COLO668 (cell line): ENCODE measurements around the gene SEPSECS.

Source experiments
- DNase-seq: peaks from one replicate; lab custom pipeline; 2025; ENCODE audit not compliant: unreplicated experiment; lab: John Stamatoyannopoulos, UW

SEPSECS gene

DNA sequence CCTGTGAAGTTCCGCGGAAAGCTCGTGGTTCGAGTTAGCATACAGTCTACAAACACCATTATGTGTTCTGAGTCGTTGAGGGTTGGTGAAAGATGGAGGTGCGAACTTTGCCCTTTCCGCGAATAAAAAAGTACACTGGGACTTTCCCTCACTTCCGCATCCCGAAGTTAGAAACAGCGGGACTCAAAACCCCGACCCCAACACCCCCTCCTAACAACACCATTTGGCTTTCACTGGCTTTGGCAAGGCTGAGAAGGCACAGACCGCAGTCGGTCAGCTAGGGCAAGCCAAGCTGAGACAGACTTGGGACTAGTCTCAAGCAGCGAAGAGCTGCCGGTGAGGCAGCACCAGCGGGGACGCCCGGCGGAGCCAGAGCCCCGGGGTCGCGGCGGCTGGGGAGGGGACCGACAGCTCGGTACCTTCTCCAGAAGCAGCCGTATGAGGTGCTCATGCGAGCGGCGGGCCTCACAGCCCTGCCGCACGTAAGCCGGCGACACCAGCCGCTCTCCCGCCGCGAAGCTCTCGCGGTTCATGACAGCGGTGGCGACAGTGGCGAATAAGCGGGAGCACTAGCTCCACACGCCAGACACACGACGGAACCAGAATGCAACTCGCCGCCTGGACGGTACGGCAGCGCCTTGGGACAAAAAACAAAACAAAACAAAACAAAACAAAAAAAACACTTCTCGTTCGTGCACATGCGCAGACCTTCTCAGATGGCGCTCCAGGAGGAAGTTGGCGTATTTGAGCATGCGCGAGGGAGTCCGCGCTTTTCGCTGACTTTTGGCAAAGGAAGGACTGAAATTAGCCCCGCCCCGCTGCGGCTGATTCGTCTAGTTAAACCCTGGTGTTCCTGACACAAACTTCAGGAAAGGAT lies at the start of gene SEPSECS:
SEPSECS (minus strand) TSS at position 613 of the 877 bp plus-strand sequence; CDS start at position 533, 80 bp downstream.
- peak; percentile 96 for DNase-seq

DNA sequence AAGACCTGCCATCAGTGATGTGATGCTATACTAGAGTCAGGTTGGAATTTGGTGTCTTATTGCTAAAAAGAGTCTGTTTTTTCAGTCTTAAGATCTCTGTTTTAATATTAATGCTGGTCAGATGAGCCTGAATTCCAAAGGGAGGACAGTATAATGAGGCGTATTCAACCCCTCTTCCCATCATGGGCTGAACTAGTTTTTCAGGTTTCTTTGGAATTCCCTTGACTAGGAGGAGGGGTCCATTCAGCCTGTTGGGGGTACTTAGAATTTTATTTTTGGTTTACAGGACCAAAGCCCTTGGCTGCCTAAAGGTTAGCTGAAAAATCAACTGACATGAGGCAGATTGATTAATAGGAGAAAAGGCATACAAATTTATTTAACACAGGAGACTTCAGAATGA lies 49.5 kb upstream of the SEPSECS start:
- DNase-seq, result no peak

DNA sequence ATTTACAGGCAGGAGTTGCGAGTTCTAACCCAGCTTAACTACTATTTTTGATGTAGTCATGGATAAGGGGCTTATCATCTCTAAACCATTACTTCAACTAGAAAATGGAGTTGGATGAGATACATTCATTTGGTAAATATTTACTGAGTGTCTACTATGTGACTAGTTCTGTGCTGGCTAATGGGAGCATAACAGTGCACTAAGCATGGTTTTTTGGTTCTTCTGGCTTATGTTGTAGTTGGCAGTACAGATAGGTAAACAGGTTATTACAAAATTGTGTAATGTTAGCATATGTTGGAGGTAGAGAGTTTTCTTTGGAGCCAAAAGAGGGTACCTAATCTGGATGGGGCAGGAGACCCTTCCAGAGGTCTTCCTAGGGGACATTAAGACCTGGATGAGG lies 47.7 kb upstream of the SEPSECS start:
- DNase-seq, result no peak

DNA sequence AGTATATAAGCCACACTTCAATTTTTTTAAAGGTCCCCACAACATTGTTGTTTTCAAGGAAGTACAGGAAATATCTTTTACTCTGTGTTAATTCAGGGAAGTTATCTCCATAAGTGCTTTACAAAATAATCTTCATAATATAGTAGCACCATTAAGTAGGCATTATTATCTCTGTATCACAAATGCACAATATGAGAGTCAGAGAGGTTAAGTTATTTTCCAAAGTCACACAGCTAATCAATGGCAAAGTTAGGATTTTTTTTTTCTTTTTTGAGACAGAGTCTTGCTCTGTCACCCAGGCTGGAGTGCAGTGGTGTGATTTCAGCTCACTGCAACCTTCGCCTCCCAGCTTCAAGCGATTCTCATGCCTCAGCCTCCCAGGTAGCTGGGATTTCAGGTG lies 38.5 kb upstream of the SEPSECS start:
- DNase-seq, result no peak

DNA sequence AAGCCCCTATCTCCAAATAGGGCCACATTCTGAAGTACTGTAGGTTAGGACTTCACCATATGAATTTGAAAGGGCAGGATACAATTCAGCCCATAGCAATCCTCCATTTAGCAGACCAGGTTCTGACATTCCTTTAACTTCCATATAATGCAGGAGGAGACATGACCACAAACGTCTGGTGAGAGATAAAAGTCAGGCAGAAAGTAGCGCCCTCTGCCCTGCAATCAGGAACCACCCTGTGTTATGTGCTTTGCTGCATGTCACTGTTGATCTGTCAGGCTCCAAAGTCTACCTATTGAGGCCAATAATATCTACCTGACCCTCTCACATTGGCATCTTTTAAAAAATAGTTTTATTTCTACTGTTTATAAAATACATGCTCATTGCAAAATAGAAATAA lies 30.2 kb upstream of the SEPSECS start:
- no peak for DNase-seq

DNA sequence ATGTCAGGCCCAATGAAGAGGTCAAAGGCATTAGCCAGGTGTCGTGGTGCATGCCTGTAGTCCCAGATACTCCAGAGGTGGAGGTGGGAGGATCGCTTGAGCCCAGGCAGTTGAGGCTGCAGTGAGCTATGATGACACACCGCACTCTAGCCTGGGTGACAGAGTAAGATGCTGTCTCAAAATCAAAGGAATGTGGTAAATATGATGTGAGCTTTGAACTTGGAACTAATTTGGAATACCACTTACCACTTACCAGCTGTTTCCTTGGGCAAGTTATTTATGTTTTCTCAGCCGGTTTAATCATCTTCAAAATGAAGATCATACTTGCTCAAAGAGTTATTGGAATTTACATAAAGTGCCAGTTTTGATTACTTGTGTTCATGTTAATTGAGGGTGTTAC lies 23.8 kb upstream of the SEPSECS start:
- no peak for DNase-seq

DNA sequence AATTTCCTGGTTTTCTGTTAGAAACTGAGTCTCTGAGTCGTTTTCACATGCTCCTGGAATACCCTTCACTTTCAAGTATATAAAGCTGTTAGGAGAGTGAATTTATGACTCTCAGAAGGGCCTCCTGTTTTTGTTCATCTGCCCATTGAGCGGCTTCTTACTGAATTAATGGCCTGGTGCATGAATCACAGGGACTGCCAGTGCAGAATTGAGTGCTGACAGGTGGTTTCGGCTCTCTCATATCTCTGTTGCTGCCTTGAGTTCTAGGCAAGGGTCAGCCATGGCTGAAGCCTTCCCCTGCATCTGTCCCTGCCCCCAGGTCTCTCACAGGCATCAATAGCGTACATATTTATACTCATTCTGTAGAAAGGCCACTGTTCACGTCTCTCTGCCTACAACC lies 22.7 kb upstream of the SEPSECS start:
- DNase-seq, result peak; percentile 34

DNA sequence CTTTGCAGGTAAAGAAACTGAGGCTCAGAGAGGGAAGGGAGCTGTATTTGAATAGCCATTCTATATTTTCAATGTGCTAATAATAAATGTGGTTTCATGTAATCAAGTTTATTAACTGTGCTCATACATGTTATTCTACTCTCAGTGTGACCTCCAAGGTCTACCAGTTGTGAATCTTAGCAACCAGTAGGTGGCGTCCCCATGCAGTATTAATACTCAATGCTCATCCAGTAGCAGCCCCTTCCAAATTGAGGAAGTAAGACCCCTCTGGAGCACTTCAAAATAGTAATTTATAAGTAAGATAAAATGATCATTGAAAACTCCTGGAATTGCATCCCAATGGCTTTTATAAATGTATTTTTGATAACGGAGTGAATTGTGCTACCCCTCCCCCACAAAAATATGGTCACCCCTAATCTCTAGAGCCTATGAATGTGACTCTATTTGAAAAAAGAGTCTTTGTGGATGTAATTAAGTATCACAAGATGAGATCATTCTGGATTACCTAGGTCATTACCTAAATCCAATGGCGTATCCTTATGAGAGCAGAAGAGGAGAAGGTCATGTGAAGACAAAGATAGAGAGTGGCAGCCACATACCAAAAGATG lies 20.4 kb upstream of the SEPSECS start:
- no peak for DNase-seq

DNA sequence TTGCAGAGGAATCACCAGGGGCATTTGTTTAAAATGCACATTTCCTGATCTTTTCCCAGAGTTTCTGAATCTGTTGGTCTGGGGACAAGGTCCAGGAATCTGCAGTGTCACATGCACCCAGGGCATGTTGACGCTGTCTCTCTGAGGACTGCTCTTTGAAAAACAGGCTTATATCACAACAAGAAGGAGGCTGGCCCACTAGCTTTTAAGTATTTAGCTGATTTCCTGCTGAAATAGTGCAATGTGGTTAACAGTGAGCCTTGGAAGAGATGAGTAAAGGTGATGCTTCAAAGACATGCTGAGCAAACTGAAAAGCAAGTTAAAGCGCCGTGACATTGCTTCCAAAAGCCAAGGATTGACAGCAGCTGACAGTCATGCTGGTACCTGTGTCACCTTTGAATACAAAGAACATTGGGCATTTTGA lies 18.6 kb upstream of the SEPSECS start:
- DNase-seq, result no peak

DNA sequence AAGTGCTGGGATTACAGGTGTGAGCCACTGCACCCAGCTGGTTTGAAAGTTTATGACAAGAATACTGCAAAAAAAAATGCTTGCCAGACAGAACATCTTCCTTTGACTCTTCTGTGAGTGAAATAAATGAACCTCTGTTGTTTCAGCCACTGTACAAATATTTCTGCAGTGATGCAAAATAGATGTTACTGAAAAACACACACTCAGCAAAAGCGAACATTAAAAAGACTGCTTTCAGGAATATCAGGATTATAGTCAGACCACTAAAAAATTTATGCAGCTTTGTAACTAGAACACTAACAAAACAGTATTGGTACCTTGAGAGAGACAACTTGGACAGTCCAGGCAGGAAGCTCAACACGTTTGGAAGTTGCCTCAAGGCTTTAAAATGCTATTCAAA lies 16.9 kb upstream of the SEPSECS start:
- DNase-seq, result no peak

DNA sequence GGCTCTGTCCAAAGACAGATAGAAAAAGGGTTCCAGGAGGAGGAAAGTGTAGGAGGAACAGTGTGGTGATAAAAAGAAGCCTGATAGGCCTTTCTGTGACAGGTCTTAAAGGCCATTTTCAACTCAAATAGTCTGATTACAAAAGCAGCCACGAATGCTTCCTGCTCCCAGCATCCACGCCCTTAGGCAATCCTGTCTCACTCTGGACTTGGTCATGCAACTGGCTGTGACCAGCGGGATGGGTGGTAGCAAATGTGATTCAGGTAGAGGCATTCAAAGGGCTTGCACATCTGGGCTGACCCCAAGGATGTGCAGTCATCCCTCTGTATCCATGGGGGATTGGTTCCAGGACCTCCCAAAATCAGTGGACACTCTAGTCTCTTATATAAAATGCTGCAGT lies 14.4 kb upstream of the SEPSECS start:
- no peak for DNase-seq

DNA sequence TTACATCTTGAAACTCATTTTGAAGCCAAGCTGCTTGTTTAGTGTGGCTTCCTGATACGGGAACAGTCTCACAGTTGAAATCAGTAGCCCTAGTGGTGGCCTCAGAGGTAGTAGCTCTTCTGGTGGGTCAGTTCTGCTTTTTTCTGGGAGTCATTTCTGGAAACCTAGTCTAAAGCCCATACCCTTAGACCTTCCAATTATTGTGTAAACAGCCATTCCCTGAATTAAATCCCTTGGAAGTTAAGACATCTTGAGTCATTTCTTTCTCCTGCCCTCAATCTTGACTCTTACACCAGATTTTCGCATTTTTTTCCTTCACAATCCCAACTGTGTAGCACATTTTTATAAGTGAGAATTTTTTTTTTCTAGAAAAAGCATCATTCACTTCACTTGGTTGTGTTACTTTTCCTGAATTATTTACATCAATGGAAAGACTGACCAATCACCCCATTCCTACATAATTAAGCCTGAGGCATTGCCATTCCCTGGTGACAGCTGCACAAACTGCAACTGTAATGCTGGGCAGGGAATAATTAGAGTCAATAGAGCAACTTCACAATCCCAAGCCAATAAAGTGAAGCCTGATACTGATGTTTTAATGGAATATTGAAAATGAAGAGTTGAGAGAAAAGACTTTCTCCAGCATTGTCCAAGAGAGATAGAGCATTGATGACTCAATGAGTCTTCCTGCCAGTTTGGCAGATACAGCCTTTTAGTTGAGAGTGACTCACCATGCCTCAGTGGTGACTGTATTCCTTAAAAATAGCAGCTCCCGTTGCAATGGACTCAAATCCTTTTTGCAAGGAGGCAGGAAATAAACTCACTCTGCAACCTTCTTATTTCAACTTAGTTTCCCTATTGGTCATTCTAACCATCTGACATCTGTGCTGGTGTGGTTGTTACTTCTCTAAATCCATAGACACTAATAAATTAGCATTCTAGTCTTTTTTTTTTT lies 13.0 kb upstream of the SEPSECS start:
- DNase-seq, result no peak

DNA sequence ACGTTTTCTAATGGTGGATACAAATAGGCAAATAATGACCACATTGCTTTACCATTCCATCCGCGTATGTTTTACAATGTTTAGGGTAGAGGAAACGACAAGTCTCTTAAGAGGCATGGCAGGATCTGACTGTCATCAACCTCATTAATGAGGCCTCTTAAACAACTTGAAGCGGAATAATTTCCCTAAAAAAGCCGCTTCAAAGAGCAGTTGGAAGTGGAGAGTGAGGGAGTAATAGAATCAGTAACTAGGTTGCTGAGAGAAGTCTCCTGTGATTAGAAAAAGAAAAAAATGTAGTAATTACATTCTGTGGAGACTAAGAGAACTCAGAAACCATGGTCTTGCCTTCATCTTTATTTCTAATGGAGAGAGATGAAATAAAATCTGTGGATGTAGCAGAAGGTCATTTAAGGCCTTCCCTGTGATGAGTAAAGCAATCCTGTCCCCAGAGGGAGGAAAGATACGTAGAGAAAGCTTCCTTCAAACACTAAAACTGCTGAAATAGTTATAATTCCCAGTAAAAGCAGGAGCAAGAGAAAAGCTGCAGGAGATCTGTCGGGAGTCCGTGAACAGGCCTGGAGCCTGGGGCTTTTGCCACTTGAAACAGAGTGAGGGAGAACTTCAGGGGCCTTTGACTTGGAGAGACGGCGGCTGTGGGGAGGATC lies 11.1 kb upstream of the SEPSECS start:
- no peak for DNase-seq

DNA sequence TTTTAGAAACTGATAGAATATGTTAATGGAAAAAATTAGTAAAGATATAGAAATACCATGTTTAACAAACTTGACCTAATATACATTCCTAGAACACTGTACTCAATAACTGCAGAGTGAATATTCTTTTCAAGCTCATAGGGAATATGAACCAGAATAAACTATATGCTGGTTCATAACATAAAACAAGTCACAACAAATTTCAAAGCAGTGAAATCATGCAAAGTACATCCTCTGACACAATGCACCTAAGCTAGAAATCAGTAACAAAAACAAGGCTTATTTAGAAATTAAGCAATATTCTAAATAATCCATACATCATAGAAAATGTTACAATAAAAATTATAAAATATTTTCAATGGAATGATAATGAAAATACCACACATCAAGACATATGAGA lies 9.2 kb upstream of the SEPSECS start:
- no peak for DNase-seq

DNA sequence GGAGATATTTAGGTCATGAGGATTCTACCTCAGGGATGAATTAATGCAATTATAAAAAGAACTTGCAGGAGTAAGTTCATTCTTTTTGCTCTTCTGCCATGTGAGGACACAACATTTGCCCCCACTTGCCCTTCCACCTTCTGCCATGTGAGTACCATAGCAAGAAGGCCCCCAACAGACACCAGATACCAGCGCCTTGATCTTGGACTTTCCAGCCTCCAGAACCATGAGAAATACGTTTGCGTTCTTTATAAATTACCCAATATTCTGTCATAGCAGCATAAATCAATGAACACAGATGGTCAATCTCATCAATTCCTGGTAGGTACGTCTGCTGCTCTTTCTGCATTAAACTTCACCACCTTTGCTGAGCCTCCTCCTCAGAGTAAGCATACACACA lies 5.7 kb upstream of the SEPSECS start:
- DNase-seq, result no peak

DNA sequence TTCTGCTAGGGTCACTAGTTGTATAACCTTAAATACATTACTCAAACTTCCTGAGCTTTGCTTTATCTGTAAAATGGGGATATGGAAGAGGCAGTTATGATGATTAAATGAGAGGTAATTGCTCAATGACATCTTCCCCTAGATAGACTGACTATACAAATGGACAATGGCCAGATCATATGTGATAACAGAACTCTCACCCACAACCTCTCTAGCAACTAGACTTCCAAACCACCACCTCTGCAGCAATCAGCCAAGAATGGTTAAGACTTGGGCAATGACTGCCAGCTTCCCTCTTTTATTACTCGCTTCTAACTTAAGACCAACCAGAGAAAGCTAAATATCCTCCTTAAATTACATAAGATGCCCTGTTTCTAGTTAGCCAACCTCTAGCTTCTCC lies 2.9 kb upstream of the SEPSECS start:
- DNase-seq, result no peak

DNA sequence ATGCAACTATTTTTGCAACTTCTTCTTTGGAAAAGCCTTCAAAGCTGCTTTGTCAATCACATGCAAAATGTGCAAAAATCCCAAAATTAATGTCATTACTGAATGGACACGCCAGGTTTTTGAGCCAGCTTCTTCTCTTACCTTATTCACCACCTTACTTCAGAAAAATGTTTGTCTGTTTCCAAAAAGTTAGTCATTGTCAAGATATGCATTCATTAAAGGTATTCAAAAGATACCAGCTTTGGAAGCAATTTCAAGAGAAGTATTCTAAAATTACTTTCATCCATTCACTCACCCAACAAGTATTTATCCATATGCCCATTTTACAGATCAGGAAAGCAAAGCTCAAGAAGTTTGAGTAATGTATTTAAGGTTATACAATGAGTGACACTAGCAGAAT lies 2.3 kb upstream of the SEPSECS start:
- no peak for DNase-seq

DNA sequence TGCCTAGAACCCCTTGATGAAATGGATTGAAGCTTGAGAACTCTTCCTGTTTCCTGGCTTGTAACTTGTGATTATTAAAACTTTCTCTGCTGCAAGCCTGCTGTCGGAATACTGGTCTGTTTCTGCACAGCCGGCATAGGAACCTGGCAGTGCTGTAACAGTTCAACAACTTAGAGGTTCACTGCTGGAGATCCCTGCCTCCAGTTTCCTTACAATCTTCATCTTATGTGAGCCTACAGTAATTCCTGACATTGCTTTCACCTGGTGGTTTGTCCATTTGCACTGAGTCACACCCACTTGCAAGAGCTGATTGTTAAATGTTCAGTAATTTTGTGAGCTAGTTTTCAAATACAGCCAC lies 1.3 kb upstream of the SEPSECS start:
- no peak for DNase-seq

DNA sequence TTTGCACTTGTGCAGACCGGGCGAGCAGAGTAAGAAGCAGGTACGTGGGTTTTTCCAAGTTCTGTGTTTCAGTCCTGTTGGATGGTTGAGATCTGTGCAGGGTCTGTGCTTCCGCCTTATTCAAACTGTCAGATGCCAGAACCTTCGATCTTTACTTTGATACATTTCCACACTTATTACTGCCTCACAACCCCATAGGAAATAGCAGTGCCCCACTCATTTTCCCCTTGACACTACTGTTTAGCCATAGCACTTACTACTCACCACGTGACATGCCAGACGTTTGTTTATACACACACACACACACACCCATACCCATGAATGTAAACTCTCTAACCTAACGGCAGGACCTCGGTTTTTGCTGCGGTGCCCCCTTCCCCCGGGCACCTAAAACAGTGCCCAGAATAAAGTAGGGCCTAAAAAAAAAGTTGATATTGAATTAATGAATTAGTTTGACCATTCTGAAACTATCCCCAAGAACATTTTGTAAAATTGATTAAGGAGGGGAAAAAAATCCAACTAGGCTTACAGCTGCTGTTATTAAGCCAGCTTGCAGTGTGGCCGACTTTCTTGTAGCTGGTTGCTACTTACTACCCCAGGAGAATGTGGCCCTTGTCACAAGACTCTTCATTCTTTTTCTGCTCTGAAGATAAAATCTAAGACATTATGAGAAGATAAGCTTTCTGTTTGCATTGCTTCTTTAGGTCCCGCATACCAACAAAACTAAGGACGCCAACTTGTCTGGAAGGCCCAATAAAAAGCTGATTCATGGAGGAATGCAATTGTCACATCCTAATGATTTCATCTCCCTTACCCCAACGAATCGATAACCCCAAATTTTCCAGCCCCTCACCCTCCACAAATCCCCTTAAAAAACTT lies 704 bp upstream of the SEPSECS start:
- peak; percentile 47 for DNase-seq

DNA sequence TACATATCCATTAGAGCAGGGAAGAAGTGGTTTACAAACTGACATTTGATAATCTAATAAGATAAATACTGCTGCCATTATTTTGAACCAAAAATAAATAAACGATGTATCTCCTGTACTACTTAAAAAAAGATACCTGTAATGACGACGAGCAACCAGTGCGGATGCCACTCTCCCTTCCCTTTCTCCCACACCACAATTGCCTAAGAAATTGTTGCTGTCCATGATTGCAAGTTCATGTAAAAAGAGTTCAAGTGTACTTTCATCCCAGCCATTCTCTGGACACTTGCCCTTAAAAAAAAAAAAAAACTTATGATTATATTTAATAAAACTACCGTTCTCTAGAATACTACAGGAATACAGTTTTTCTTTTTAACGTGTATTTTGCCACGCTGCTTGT lies 1.4 kb downstream of the SEPSECS start:
- DNase-seq, result no peak
